NCI-H1694 (cell line): ENCODE measurements around the gene IQSEC1.

ENCODE experiments used
- DNase-seq: peaks from one replicate; lab custom pipeline; 2025; lab: John Stamatoyannopoulos, UW

IQSEC1 gene

GRCh38 chr3:13028010-13028821 is 45.0 kb downstream of the IQSEC1 start:
- no peak for DNase-seq

GRCh38 chr3:13027154-13027553 is 46.1 kb downstream of the IQSEC1 start:
- DNase-seq: no peak

- DNase-seq: no peak
Observed at GRCh38 chr3:13026534-13026933, 46.7 kb downstream of the IQSEC1 start.

DNA sequence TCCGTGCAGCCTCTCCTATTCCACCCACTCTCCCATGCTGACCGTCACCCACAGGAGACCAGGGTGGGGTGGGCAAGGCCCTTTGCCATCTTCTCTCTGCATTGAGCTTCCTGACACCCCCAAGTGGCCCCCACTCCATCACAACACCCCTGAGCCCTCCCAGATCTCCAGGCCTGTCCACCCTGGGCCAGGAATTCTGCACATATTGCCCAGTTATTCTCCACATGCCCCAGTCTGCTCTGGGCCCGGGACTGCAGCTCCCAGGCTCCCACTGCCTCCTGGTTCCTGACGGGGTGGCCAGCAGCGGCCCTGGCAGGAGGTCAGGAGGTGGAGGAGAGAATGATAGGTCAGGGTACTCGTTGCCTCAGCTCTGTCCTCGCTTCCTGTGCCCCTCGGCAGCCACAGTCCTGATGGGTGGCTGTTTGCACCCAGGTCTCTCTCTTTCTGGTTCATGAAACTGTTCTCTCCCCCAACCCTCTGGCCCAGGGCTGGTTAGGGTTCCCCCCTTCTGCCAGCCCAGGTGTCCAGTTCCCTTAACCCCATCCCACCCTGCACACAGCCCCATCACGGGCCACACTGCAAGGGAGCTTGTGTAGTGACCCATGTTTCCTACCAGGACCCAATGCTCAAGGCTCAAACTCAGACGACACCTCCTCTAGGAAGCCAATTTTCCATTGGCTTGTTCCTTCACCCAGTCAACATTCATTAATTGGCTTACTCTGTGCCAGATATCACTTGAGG is 47.3 kb downstream of the IQSEC1 start:
- DNase-seq: no peak

DNA sequence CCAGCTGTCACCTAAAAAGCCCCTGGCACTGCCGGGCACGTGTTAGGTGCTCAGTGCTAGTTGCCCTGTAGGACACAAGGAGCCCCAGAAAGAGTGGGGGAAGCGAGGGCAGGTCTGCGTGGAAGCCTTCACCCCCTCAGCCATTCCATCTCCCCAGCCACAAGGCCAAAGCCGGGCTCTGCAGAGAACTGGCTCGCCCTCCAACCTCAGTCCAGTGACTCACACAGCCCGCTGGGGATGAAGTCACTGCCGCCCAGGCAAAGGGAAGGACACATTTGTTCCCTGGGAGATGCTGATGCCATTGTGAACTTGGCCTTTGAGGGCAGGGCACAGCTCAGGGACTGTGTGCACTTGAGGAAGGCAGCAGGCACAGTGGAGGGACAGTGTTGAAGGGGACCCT is 48.1 kb downstream of the IQSEC1 start:
- DNase-seq: no peak

GRCh38 chr3:13024765-13025065 is 48.5 kb downstream of the IQSEC1 start:
- DNase-seq: no peak

DNA sequence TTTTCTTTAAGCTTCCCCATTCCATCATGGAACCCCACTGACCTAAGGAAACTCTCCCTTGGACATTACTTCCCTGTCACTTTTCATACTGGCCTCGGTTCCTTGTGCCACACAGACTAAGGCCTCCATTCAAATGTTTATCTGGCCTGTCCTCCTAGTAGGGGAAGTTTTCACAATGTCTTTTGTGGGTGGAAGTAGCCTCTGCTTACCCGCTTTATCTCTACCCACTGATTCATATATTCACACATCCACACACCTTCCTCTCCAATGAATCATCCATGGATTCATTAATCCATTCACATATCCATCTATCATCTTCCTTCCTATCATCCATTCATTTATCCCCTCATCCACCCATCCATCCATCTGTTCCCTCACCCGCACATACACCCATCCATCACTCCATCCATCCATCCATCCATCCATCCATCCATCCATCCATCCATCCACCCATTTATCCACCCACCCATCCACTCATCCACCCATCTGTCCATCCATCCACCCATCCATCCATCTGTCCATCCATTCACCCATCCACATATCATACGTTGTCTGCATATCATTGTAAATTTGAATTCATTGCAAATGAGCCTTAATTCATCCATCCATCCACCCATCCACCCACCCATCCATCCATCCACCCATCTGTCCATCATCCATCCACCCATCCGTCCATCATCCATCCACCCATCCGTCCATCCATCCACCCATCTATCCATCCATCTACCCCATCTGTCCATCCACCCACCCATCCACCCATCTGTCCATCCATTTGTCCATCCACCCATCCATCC is 49.1 kb downstream of the IQSEC1 start:
- no peak for DNase-seq

- DNase-seq: no peak
Observed at GRCh38 chr3:13023235-13023970, 49.8 kb downstream of the IQSEC1 start.

DNA sequence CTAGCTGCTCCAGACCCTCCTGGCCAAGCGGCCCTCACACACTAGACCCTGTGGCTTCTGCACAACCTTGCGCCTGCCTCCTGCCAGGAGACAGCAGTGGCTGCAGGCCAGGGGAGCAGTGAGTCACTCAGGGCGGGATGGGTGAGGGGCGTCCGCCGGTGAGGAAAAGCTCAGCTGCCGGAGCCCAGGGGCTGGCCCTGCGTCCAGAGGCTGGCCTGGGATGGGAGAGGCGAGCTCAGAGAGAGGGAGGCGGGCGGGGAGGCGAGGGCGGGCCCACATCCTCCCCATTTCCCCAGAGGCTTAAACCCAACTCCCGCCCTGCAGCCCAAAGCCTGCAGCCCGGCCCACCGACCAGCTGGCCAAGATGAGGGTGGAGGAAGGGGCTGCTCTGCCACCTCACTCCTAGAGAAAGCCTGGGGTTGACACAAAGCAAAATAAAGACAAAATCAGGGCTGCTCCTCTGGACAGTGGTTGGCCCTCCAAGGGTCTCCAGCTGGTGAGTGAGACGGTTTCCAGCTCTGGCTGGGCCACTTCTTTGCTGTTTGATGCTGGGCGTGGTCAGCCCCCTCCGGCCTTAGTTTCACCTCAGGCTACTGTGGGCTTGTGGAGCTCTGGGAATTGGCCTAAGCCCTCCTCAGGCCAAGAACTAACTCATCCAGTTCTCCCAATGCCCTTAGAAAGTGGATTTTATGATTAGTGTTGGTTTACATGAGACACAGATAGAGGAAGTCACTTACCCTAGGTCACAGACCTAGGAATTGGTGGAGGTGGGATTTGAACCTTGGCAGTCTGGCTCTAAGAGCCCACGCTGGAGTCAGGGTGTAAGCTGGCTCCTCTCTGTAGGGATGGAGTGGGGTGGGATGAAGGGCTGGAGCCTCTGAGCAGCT is 50.6 kb downstream of the IQSEC1 start:
- no peak for DNase-seq

DNA sequence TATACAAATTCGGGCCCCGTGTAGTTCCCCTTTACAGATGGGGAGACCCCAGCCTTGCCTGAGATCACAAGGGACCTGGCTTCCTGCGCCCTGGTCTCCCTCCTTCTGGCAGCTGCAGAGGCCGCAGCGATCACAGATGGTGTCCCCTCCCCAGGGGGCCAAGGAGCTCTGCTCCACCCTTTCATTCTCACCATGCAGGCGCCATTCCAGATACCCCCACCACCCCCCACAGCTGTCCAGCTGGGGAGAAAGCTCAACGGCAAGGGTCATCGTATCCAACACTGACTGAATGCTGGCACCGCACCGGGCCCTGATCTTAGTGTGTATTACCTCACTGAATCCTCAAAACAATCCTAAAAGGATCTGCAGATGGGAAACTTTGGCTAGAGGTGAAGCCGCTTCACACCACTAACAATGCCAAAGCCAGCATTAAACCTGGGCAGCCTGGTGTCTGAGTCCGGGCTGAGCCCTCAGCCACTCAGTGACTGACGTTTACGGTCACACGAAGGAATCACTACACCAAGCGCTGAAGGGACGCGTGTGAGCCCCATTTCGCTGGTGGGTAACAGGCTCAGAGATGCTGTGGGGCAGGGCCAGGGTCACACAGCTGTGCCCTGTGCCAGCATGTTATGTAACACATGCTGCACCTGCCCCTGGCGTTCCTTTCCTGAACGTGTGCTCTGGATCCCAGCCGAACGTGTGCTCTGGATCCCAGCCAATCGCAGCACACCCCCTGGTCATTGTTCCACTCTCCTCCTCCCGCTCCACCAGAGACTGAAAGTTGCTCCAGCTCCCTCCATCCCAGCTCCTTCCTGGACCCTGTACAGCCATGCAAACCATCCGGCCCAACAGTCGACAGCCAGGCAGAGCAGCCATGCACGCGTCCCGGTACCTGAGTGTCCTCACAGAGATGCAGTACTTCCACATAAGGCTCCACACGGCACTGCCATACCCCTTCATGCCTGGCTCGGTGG is 51.8 kb downstream of the IQSEC1 start:
- no peak for DNase-seq

GRCh38 chr3:13020159-13020750 is 53.0 kb downstream of the IQSEC1 start:
- DNase-seq: no peak

DNA sequence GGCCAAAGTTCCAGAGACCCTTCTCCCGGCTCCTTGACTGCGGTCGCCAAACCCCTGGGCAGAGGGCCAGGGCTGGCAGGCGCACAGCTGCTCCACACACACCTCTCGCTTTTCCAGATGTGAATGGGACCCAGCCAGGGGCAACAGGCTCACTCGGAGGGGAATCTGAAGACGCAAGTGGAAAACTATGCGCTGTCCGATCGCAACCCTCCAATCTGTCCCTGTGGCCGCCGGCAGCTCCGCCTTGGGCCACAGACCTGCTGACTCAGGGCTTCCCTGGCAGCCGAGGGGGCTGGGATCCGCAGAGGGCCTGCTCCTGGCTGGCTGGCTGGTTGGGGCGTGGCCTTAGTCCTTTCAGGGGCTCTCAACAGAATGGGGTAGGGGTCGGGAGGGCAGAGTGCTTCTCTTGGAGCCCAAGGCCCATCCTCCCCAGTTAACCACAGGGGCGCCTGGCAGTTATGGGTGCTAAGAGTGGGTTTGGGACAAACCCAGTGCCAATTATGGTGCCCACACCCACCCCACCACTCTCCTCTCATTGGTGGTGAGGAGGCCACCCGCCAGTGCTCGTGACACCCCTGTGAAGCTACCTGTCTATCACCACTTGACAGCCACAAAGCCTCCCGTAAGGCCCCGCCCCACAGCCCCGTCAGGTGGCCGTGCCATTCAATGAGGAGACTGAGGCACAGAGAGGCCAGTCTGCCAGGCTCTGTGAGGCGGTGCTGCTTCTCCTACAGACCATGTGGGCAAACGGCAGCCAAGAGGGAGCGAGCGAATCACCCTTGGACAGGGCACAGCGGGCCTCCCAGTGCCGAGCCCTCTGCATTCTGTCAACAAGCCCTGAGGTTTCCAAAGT is 53.8 kb downstream of the IQSEC1 start:
- no peak for DNase-seq

- DNase-seq: no peak
Observed at GRCh38 chr3:13018561-13019242, 54.5 kb downstream of the IQSEC1 start.

DNA sequence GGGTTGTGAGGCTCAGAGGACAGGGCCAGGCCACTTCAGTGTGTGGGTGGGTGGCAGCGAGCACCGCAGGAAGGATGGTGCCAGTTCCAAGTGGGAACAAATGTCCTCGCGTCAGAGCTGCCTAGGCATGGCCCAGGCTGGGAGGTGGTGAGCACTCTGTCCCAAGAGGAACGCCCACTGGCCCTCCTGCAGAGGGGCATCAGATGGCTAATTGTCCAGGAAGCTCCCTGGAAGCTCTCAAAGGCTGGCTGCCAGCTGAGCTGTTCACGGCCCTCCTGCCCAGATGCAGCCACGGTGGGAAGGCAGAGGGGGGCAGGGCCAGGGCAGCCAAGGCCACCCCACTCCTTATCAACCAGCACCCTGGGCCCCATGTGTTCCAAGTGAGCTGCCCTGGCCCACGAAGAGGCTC is 55.2 kb downstream of the IQSEC1 start:
- no peak for DNase-seq

DNA sequence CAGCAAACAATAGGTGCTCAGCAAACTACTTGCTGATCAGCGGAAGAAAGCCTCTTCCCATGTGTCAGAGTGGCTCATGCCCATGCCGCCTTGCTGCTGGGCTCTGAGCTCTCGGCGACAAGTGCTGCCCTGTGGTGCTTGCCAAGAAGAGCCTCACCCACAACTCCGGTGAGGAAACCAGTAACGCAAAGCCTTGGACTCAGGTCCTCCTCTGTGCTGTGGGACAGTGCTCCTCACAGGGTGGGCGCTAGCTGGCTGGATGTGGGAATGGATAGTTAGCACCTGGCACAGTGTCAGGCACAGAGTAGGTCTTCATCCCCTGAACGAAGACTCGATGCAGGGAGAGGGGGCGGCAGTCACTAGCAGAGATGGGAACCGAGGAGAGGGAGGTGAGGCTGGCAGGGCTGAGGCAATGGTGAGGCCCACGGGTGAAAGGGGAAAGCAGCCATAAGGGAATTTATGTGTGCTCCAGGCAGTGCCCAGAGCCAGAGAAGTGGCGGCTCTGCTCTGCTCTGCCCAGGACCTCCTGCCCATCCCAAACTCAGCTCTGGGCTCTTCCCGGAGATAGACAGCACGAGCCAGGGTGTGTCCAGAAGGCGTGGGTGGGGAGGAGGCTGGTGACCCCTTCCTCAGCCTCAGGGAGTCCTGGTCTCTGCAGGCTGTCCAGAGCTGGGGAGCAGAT is 55.7 kb downstream of the IQSEC1 start:
- no peak for DNase-seq

GRCh38 chr3:13016721-13017255 is 56.4 kb downstream of the IQSEC1 start:
- DNase-seq: no peak

- no peak for DNase-seq
Observed at GRCh38 chr3:13016083-13016720, 57.0 kb downstream of the IQSEC1 start.
